HepG2 (cell line): Measurements from ENCODE around the gene AHCY. TPM values are rescaled to one million over a fixed set of nuclear protein-coding genes. Genes with fewer than 3 reads are reported as not detected.

Experiments used
- ADNP ChIP-seq: sonication (generic); formaldehyde crosslinking; IDR thresholded peaks from 2 replicates; pipeline ENCODE4 v1.4.0; 2020; ENCODE audit warnings: missing genetic modification reagents
- EHMT2 ChIP-seq: fragments of 200-600 bp; sonication (generic); IDR thresholded peaks from 2 replicates; pipeline ENCODE4 v1.7.0; 2017; ENCODE audit warnings: antibody characterized with exemption, low read depth, low read length, borderline replicate concordance
- FOXM1 ChIP-seq: sonication (generic); formaldehyde crosslinking; IDR thresholded peaks from 2 replicates; pipeline ENCODE4 v1.5.0; 2020; ENCODE audit warnings: missing genetic modification reagents
- FOXP1 ChIP-seq, 2 experiments: fragments of 450-650 bp in 1 of 2; IDR thresholded peaks; 2 replicates each; pipeline ENCODE4 v1.6.1; 2017 to 2018; ENCODE audit warnings: antibody characterized with exemption in 1 of 2
- HNRNPK ChIP-seq: fragments of 200-400 bp; formaldehyde crosslinking; IDR thresholded peaks from 2 replicates; pipeline ENCODE4 v1.6.1; 2018; ENCODE audit warnings: low read length, low read depth, moderate library complexity, mild to moderate bottlenecking; ENCODE audit not compliant: poor library complexity, severe bottlenecking
- MTA3 ChIP-seq: sonication (generic); formaldehyde crosslinking; IDR thresholded peaks from 2 replicates; pipeline ENCODE4 v1.4.0; 2020; ENCODE audit warnings: missing genetic modification reagents
- NCOA1 ChIP-seq: sonication (generic); formaldehyde crosslinking; IDR thresholded peaks from 2 replicates; pipeline ENCODE4 v1.9.0; 2021; ENCODE audit warnings: missing genetic modification reagents
- SOX5 ChIP-seq: IDR thresholded peaks from 2 replicates; pipeline ENCODE4 v1.6.1; 2016; ENCODE audit warnings: borderline replicate concordance
- SRSF1 ChIP-seq: fragments of 200-400 bp; formaldehyde crosslinking; optimal IDR thresholded peaks from 2 replicates; pipeline ENCODE3; 2017; ENCODE audit warnings: mild to moderate bottlenecking, low read depth, low read length, moderate library complexity
- SSRP1 ChIP-seq: IDR thresholded peaks from 2 replicates; pipeline ENCODE4 v1.6.1; 2016; ENCODE audit warnings: control low read depth
- ZNF234 ChIP-seq: sonication (generic); formaldehyde crosslinking; conservative IDR thresholded peaks from 2 replicates; pipeline ENCODE4 v1.5.1; 2020; ENCODE audit warnings: mild to moderate bottlenecking, missing genetic modification reagents
- ZNF354B ChIP-seq: sonication (generic); formaldehyde crosslinking; IDR thresholded peaks from 2 replicates; pipeline ENCODE4 v1.8.0; 2022; ENCODE audit warnings: mild to moderate bottlenecking, missing genetic modification reagents
- ZNF441 ChIP-seq: sonication (generic); formaldehyde crosslinking; IDR thresholded peaks from 2 replicates; pipeline ENCODE4 v1.7.0; 2021; ENCODE audit warnings: missing genetic modification reagents, borderline replicate concordance
- polyA plus RNA-seq, 8 experiments: library from polyadenylated mRNA; depleted of rRNA in 3 of 8; stranded (reverse) in 7 of 8; unstranded in 1 of 8; fragments of >200 nt; fragmentation: Illumina TruSeq in 4 of 8; extraction: Trizol in 4 of 8; gene quantifications; 2 replicates each; pipeline versions ENCODE4 v1.2.1 to v1.2.3, GENCODE V29; 2011 to 2016; ENCODE audit warnings: low read depth in 4 of 8, missing spikeins in 1 of 8, mixed read lengths in 1 of 8; ENCODE audit not compliant: insufficient read depth in 1 of 8
- total RNA-seq, 5 experiments: library from RNA; depleted of rRNA; stranded (reverse); fragments of >200 nt; fragmentation: Illumina TruSeq; extraction: Trizol; gene quantifications; 2 replicates each; pipeline ENCODE4 v1.2.3, GENCODE V29; 2016; ENCODE audit warnings: low read depth in 1 of 5
- TF ChIP-seq, protein P1 (sequence below): sonication (generic); formaldehyde crosslinking; IDR thresholded peaks from 2 replicates; pipeline ENCODE4 v1.4.0; 2020; ENCODE audit warnings: missing genetic modification reagents, borderline replicate concordance
- TF ChIP-seq, protein P2 (sequence below): sonication (generic); formaldehyde crosslinking; IDR thresholded peaks from 2 replicates; pipeline ENCODE4 v1.4.0; 2020; ENCODE audit warnings: mild to moderate bottlenecking, missing genetic modification reagents
- TF ChIP-seq, protein P3 (sequence below): sonication (generic); formaldehyde crosslinking; IDR thresholded peaks from 2 replicates; pipeline ENCODE4 v1.4.0; 2020; ENCODE audit warnings: mild to moderate bottlenecking, missing genetic modification reagents
- TF ChIP-seq, protein P4 (sequence below): sonication (generic); formaldehyde crosslinking; IDR thresholded peaks from 2 replicates; pipeline ENCODE4 v1.5.1; 2020; ENCODE audit warnings: missing genetic modification reagents, mild to moderate bottlenecking, borderline replicate concordance
- TF ChIP-seq, protein P5 (sequence below): sonication (generic); formaldehyde crosslinking; IDR thresholded peaks from 2 replicates; pipeline ENCODE4 v1.5.1; 2020; ENCODE audit warnings: missing genetic modification reagents, mild to moderate bottlenecking, borderline replicate concordance
- TF ChIP-seq, protein P6 (sequence below): sonication (generic); formaldehyde crosslinking; IDR thresholded peaks from 2 replicates; pipeline ENCODE4 v1.4.0; 2020; ENCODE audit warnings: missing genetic modification reagents

AHCY gene
- total and polyA plus RNA-seq, 2 of the 13 experiments (the other 11 are each of a cell fraction or from before 2014, with no cell fraction given): 407 to 419 TPM

DNA sequence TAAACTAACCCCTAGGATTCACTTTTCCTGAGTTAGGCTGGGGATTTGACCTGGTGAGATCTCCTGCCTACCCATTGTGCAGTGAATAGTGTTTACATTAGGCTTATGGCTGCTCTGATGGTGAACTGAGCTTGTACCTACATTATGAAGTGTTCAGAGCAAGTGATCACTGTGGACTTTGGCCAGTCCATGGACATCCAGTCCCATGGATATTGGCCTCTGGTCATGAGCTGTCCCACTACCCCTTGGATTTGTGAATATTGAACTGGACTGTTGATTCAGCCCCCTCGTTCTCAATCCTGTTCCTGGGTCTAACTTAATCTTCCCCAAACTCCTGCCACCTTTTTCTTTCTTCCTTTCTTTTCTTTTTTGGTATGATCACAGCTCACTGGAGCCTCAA, 48.2 kb downstream of the AHCY start (continued):
- 0 out of 2 replicates have a peak, but pooled peaks have one; percentile 48 for TF ChIP-seq ZNF441 (CRISPR knock-in tag)
- TF ChIP-seq, protein P1, sequence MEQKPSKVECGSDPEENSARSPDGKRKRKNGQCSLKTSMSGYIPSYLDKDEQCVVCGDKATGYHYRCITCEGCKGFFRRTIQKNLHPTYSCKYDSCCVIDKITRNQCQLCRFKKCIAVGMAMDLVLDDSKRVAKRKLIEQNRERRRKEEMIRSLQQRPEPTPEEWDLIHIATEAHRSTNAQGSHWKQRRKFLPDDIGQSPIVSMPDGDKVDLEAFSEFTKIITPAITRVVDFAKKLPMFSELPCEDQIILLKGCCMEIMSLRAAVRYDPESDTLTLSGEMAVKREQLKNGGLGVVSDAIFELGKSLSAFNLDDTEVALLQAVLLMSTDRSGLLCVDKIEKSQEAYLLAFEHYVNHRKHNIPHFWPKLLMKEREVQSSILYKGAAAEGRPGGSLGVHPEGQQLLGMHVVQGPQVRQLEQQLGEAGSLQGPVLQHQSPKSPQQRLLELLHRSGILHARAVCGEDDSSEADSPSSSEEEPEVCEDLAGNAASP: peak; percentile 58; the same call in 1 of the 2 replicates
- TF ChIP-seq ADNP: no peak
- TF ChIP-seq NCOA1: no peak
- TF ChIP-seq FOXP1 (IDR thresholded peaks at IDR 0.05): no peak
- TF ChIP-seq FOXP1 (CRISPR knock-in tag; IDR thresholded peaks at IDR 0.05): 0 out of 2 replicates have a peak, but pooled peaks have one; percentile 36
- no peak for TF ChIP-seq FOXM1 (CRISPR knock-in tag)
- TF ChIP-seq, protein P2, sequence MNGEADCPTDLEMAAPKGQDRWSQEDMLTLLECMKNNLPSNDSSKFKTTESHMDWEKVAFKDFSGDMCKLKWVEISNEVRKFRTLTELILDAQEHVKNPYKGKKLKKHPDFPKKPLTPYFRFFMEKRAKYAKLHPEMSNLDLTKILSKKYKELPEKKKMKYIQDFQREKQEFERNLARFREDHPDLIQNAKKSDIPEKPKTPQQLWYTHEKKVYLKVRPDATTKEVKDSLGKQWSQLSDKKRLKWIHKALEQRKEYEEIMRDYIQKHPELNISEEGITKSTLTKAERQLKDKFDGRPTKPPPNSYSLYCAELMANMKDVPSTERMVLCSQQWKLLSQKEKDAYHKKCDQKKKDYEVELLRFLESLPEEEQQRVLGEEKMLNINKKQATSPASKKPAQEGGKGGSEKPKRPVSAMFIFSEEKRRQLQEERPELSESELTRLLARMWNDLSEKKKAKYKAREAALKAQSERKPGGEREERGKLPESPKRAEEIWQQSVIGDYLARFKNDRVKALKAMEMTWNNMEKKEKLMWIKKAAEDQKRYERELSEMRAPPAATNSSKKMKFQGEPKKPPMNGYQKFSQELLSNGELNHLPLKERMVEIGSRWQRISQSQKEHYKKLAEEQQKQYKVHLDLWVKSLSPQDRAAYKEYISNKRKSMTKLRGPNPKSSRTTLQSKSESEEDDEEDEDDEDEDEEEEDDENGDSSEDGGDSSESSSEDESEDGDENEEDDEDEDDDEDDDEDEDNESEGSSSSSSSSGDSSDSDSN (CRISPR knock-in tag): no peak
- no peak for TF ChIP-seq SSRP1 (CRISPR knock-in tag)
- TF ChIP-seq SOX5 (CRISPR knock-in tag): peak; percentile 69; the same call in 1 of the 2 replicates
- TF ChIP-seq, protein P3, sequence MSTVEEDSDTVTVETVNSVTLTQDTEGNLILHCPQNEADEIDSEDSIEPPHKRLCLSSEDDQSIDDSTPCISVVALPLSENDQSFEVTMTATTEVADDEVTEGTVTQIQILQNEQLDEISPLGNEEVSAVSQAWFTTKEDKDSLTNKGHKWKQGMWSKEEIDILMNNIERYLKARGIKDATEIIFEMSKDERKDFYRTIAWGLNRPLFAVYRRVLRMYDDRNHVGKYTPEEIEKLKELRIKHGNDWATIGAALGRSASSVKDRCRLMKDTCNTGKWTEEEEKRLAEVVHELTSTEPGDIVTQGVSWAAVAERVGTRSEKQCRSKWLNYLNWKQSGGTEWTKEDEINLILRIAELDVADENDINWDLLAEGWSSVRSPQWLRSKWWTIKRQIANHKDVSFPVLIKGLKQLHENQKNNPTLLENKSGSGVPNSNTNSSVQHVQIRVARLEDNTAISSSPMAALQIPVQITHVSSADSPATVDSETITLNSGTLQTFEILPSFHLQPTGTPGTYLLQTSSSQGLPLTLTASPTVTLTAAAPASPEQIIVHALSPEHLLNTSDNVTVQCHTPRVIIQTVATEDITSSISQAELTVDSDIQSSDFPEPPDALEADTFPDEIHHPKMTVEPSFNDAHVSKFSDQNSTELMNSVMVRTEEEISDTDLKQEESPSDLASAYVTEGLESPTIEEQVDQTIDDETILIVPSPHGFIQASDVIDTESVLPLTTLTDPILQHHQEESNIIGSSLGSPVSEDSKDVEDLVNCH (CRISPR knock-in tag): no peak
- TF ChIP-seq, protein P4, sequence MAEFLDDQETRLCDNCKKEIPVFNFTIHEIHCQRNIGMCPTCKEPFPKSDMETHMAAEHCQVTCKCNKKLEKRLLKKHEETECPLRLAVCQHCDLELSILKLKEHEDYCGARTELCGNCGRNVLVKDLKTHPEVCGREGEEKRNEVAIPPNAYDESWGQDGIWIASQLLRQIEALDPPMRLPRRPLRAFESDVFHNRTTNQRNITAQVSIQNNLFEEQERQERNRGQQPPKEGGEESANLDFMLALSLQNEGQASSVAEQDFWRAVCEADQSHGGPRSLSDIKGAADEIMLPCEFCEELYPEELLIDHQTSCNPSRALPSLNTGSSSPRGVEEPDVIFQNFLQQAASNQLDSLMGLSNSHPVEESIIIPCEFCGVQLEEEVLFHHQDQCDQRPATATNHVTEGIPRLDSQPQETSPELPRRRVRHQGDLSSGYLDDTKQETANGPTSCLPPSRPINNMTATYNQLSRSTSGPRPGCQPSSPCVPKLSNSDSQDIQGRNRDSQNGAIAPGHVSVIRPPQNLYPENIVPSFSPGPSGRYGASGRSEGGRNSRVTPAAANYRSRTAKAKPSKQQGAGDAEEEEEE (CRISPR knock-in tag): no peak; the same call in 1 of the 2 replicates
- TF ChIP-seq, protein P5, sequence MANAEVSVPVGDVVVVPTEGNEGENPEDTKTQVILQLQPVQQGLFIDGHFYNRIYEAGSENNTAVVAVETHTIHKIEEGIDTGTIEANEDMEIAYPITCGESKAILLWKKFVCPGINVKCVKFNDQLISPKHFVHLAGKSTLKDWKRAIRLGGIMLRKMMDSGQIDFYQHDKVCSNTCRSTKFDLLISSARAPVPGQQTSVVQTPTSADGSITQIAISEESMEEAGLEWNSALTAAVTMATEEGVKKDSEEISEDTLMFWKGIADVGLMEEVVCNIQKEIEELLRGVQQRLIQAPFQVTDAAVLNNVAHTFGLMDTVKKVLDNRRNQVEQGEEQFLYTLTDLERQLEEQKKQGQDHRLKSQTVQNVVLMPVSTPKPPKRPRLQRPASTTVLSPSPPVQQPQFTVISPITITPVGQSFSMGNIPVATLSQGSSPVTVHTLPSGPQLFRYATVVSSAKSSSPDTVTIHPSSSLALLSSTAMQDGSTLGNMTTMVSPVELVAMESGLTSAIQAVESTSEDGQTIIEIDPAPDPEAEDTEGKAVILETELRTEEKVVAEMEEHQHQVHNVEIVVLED (CRISPR knock-in tag): no peak
- no peak for TF ChIP-seq MTA3 (CRISPR knock-in tag)
- TF ChIP-seq EHMT2: peak; percentile 61; the same call in 1 of the 2 replicates
- no peak for TF ChIP-seq ZNF234 (CRISPR knock-in tag)
- TF ChIP-seq SRSF1: no peak
- TF ChIP-seq, protein P6, sequence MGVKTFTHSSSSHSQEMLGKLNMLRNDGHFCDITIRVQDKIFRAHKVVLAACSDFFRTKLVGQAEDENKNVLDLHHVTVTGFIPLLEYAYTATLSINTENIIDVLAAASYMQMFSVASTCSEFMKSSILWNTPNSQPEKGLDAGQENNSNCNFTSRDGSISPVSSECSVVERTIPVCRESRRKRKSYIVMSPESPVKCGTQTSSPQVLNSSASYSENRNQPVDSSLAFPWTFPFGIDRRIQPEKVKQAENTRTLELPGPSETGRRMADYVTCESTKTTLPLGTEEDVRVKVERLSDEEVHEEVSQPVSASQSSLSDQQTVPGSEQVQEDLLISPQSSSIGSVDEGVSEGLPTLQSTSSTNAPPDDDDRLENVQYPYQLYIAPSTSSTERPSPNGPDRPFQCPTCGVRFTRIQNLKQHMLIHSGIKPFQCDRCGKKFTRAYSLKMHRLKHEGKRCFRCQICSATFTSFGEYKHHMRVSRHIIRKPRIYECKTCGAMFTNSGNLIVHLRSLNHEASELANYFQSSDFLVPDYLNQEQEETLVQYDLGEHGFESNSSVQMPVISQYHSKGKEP (CRISPR knock-in tag): no peak
- no peak for TF ChIP-seq HNRNPK
- no peak for TF ChIP-seq ZNF354B (CRISPR knock-in tag)
